ENCODE results near the gene ZNF717. TPM values are rescaled to one million over a fixed set of nuclear protein-coding genes. Genes with fewer than 3 reads are reported as not detected.

The ZNF717 gene
- total RNA-seq = 1.4 and 3.6 TPM in 2 replicates

GRCh38 chr3:75785081-75785755 is at the start of gene ZNF717:
ZNF717 (minus strand) TSS chr3:75785549; CDS start chr3:75783362, 2,187 bp downstream.

Other genes with a start within 250 kb of the ZNF717 start
- 0.15 TPM in 1 of 2 replicates, not detected in the other for gene FRG2C, start 121.2 kb downstream of the ZNF717 start, total RNA-seq